GM19468 (cell line): ENCODE results near the gene UXT.

Source experiments
- ATAC-seq: cut with Tn5 transposase; IDR thresholded peaks from one replicate; pipeline ENCODE4 v1.9.1; 2021; ENCODE audit warnings: mild to moderate bottlenecking, moderate library complexity, moderate number of reproducible peaks; ENCODE audit not compliant: unreplicated experiment; ENCODE audit errors: extremely low read depth

Gene UXT

DNA sequence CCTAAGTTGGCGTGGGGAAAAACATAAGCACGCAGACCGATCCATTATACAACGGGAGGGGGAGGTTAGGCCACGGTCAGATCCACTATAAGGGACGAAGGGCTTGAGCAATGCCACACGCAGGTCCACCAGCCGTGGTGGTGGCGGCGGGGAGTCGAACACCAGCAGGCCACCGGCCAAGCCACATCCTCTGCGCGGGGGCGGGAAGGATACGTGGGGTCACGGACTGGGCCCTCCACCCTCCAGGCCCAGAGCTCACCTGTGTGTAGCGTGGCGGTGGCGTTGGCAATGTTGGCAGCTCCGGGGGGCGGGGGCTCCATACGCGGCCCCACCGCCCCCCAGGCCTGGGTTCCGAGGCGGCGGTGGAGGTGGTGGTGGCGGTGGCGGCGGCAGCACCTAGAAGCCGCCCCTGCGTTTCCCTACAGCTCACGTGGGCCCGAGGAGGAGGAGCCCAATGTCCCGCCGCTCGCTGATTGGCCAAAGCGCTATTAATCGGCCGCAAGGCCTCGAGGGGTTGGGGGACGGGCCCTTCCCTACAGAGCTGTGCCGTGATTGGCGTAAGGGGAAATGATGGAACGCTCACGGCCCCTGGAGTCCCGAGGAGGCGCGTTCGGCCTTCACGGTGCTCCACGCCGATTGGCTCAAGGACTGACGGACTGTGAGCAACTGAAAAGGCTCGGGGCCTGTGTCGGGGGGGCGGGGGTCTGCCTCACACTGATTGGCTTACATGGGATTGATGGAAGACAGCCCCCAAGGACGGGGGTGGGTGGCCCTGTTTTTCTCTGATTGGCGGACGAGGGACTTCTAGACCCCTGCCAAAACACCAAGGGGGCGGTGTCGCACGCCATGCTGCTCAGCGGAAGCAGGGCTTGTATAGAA lies 8.6 kb downstream of the UXT start, which contains the start of gene ELK1:
Gene ELK1, minus strand, starts transcription at position 400 of the 879 bp plus-strand sequence. CDS start 9,122 bp downstream, outside the sequence.
- peak; percentile 73 for ATAC-seq

DNA sequence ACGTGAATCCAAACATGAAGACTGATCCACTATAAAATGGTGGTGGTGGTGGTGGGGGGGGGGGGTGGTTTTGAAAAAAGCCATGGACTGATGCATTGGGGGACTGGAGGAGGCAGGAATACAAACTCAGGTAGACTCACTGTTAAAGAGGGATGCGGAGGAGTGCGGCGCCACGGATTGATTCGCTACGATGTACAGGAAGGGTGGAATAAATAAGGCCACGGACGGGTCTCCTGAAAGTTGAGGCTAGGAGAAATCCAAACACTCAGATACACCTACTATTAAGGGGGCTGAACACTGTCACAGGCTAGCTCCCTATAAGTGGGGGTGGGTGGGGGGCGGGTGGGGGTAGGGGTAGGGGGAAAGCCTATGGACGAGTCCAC lies 9.2 kb downstream of the UXT start:
- ATAC-seq = no peak

DNA sequence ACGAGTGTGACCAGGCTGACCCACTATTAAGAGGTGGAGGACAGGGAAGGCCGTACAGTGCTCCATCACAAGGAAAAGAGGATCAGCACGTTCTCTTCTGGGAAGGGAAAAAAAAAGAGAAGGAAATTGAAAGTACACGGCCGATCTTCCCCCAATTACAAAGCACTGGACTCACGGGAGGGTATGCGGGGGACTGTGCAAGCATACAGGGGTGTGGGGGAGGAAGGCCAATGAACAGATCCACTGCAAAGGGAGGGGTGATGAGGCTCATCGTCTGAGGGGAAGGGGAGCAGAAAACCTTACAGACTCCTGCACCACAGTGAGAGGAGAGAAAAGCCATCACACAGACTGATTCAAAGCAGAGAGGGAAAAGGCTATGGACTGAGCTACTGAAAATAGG lies 9.7 kb downstream of the UXT start:
- ATAC-seq = no peak

DNA sequence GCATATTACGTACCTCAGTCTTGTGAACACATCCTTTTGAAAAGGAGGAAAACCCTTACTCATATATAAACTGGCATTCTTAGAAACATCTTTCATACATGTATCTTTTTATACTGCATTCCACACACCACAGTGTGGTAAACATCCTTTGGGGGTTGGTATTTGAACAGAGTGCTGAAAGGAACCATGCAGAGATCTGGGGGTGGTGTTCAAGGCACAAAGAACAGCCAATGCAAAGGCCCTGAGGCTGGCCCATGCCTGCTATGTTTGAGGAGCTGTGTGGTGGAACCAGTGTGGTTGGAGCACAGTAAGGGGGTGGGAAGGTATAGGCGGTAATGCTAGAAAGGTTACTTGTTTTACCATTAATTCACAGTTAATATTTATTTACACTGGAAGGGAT lies 10.6 kb downstream of the UXT start:
- ATAC-seq = no peak

DNA sequence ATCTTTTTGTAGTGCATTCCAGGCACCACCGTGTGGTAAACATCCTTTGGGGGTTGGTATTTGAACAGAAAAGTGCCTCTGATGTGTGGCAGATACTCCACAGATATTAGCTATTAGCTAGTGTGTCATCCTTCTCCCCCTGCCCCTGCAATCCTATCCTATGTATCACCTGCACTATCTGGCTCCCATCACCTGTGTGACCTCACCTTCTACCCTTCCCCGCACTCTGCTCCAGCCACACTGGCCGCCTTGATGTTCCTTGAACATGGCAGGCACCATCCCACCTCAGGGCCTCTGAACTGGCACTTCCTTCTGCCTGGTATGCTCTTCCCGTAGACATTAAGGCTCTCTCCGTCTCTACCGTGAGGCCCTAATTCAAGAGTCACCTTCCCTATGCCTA lies 12.3 kb downstream of the UXT start:
- no peak for ATAC-seq

DNA sequence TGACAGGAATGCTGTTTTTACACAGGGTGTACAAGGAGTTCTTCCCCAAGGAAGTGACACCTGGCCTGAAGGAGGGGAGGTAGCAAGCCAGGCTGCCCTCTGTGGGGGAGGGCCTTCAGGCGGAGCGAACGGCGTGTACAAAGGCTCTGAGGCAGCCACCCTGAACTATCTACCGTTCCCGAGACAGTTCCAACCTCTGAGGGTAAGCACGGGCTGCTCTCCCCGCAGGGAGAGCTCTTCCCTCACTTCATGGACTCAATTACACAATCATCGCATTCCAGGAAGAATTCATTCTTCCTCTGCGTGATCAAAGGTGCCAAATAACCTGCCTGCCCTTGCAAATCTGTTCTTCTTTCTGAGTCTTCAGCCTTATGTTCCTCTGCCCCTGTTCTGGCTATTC lies 13.4 kb downstream of the UXT start:
- no peak for ATAC-seq

DNA sequence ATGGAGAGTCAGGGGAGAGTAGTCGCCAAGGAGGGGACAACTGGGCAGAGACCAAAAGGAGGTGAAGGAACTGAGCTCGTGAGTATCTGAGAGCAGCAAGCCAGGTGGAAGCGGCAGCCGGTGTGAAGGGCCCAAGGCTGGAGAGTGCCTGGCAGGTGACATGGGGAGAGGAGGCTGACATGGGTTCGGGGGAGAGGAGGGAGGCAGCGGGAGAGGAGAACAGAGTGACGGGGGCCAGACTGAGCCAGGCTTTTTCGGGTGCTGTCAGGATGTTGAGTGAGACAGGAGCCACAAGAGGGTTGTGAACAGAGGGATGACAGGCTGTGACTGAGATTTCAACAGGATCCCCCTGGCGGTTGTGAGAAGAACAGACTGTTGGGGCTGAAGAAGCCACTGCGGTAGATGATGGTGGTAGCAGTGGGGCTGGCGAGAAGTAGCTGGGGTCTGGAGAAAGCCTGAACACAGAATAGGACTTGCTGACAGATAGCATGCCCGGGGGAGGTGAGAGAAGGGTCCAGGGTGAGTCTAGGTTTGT lies 14.4 kb downstream of the UXT start:
- ATAC-seq = no peak

DNA sequence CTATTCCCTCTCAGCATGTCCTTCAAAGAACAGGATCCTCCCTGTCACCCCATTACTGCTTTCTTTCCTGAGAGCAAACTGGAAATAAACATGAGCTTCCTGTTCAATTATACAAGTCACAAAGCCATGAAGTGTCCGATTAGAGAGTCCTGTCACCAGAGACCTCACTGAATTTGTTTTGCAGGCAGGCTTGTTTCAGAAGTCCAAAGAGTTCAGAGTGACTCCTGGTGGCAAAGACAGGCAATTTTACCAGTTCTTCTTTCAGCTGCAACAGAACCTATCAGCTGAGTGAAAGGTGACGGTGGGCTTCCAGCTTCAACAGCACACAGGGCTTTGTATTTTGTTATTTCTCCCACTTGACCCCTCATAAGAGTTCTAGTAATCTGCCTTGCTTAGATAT lies 15.1 kb downstream of the UXT start:
- no peak for ATAC-seq

DNA sequence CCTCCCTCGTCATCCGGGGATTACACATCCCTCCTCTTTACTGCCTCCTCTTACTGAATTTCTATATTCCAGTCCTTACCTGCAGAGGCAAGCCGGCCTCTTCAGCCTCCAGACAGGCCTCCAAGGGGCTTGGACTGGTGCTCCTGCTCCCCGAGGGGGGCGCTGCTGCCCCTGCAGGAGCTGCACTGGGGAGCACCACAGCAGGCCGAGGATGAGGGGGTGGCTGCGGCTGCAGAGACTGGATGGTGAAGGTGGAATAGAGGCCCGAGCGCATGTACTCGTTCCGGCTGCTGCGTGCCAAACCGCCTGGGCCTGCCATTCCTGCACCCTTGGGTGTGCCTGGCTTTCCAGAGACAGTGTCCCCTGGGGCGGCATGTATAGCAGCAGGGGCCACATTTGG lies 20.2 kb downstream of the UXT start:
- no peak for ATAC-seq

DNA sequence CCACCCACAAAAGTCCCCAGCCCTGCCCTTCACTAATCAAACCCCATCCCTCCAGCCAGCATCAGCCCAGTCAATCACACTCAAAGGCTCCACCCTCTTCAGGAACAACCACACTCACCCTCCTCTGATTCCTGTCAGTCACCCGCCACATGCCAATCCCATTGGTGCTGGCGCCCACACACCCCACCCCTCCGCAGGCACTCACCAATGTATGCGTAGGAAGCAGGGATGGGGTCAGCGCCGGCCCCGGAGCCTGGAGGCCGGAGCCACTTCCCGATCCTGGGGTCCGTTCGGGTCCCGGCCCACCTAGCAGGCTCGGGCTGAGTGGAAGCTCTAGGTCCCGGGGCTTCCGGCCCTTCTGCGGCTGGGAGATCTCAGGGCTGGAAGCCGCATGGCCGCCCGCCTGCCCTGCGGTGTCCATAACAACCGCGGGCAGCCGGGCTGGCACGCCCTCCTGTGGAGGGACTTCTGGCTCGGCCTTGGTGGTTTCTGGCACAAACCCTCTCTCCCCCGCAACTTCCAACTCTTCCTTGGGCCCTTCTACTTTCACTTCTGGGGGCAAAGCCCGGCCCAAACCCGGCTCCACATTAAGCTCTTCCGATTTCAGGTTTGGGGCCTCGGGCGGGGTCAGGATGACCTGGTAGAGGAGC lies 21.3 kb downstream of the UXT start:
- ATAC-seq = no peak

DNA sequence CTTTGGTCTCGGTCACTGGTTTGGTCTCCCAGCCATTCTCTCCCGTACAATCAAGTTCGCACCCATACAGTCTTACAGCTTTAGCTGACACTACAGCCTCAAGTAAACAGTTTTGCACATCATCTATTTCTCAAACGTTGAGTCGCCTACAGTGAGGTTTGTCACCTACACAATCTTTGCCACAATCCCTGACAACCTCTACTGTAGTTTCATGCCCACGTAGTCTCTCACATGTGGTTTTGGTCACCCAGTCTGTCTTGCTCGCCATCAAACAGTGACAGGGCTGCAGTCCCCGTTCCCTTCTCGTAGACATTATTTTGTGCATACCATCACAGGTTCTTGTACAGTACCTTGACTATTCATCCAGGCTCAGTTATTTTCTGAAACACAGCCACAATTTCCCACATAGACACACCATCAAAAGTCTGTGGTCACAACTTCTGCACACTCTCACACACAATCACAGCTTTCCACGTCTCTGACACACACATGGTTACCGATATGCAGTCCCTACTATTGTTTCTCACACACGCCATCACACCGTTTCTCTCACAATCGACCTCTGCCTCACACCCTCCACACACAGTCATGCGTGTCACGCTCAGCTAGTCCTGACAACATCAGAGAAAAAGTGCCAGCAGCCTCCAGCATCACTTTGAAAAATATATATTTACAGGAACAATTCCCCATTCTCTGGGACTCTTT lies 24.0 kb downstream of the UXT start:
- no peak for ATAC-seq

DNA sequence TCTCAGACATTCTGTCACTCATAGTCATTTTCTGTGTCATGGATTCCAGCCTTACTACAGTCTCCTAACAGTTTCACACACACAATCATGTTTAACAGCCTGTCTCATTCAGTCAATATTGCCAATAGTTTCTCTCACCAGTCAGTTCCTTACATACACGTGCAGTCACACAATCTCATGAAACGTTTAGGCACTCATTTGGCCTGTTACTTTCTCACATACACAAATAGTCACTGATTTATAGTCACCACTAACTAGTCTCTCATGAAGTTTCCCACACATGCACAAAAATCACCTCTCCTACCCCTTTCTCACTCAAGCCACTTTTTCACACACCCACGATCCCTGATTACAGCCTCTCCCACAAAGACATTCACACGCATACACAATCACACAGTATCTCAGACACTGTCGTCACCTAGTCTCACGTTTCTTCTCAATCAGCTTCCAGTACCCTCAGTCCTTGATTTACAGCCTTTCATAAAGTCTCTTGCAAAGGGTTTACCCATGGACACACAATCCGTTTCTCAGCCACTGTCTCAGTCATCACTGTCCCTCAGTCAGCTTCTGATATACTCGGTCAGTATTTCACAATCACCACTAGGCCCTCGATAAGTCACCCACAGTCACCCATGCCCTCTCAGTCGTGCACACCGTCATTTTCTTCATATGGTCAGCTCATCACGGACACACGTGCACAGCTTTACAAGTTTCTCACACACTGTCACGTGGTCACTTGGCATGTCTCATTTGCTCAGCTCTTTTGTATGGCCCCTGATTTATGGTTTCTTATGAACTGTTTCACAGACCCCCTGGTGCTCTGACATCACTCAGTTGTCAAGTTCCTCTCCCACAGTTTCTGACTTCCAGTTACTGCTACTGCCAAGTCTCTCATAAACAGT lies 25.0 kb downstream of the UXT start:
- ATAC-seq = no peak

DNA sequence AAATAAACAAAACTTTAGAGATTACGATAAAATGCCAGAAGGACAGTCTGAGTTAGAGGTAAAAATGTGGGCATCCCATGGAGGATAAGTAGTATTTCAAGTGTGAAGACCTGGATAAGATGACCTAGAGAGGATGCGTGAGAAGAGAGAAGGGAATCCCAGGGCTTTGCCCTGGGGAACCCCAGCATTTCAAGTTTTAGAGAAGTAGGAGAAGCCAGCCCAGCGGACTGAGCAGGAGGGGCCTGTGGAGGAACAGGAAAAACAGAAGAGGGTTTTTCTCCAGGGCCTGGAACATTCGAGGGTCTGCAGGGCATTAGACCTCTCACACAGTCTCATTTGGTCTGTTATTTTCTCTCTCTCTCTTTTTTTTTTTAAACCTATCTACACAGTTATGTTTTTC lies 26.3 kb downstream of the UXT start:
- ATAC-seq = no peak

DNA sequence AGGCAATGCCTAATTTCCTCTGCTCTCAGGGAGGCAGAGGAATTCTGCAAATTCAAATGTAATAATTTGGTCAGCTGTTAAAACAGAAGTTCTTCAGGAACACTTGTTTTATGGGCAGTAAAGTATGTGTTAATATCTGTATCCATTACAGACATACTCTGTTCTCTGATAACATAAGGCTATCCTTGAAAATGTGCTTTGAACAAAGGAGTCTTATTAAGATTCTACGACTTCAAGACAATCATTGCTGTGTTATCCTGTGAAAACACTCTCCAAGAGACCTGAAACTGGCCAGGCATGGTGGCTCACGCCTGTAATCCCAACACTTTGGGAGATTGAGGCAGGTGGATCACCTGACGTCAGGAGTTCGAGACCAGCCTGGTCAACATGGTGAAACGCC lies 27.3 kb downstream of the UXT start:
- ATAC-seq = no peak

DNA sequence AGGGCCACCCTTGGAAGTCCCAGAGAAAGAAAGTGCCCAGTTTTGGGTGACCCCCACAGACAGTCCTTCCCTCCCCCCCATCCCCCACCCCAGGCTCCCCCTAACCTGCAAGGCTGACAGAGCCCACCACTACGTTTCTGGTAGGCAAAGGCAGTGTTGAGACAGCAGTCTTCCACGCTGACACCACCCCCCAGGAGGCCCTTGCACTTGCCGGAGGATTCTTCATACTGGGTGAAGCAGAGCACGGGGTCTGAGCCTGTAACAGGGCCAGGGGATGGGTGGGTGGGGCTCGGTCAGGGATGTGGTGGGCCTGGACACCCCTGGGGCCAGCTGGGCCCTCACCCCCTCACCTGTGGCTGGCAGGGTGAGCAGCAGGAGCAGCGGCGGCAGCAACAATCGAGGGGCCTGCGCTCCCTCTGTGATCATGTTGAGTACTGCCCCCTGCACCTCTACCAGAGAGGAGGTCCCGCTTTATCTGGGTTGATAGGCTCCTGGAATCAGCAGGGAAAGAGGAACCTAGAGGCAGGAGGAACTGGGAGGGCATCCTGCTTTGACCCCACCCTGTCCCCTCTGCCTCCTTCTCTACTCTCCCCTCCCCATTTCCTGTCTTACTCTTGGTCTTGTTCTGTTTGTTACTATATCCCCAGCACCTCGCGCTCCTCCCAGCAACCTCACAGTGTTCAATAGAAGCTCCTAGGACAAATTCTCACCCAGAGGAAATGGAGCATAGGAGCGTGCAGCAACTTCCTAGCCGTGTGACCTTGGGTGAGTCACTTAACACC lies 29.4 kb downstream of the UXT start, which contains the start of gene CFP:
Gene CFP, minus strand, starts transcription at position 512 of the 782 bp plus-strand sequence. Its CDS starts 86 bp downstream, at position 426.
- ATAC-seq = no peak

DNA sequence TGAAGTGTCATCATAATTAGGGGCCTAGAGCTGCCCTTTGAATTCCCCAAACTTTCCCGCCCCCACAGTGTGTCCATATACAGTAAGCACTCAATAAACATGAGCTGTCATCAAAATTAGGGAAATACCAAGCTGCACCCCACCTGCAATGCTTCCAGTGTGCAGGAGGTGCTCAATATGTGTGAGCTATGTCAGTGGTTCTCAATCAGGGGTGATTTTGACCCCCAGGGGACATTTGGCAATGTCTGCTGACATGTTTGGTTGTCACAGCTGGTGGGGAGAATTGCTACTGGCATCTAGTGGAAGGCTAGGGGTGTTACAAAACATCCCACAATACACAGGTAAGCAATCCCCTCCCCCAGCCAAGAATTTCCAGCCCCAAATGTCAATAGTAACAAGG lies 30.0 kb downstream of the UXT start:
- ATAC-seq = peak; percentile 24

DNA sequence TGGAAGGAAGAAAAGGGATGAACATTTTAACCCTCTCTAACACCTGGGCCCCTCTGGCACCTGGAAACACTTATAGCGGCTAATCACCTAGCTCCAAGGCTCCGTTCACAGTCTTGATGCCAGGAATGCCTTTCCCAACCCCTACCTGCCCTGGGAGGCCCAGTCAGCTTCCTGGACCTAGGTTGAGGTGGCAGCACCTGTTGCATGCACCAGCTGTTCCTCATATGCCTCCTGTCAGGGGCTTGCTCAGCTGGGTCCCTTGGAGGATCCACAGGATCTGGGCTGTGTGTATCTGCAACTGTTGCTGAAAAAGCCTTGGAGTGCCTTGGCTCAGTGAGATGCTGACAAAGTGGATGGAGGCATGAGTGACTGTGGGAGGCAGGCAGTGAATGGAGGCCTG lies 33.6 kb downstream of the UXT start:
- ATAC-seq = no peak

DNA sequence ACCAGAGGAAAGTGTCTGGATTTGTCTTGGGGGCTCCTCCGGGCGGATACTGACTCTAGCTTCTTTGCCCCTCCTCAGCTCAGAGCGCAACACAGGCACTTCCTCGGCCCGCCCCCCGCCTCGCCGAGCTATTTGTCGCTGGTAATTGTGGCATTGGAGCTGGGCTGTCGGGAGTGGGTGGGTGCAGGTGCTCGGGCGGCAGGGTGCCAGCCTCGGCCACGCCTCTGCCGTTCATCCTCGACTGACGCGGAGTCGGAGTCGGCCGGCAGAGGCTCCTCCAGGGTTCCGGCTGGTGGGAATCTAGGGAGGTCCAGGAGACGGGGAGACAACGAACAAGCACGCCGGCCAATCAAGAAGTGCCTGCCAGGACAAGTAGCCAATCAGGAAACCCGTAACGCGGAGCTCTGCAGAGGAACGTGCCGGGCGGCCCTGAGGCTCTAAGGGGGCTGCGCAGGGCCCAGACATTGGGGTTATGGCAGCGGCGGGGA lies 35.4 kb downstream of the UXT start:
- no peak for ATAC-seq

DNA sequence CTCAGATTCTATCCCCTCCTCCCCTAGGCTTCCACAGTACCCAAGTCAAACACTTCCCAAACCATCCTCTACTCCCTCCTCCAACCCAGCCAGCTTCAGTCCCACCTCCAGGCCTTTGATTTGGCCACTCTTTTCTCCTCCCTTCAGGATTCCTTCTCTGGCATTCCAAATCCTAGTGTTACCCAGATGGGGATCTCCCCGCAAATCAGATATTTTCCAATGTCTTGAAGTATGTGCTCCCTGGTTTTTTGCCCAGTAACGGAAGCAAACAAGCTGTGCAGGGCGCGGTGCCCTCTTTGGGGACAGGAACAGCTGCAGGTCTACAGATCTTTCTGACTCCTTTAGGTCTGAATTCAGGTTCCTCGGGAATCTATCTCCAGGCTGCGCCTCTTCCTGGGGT lies 37.1 kb downstream of the UXT start:
- ATAC-seq = no peak
